ENCODE data around the gene NUDT14.
A peak's percentile ranks its signal among the peaks of the same experiment; 100 is the strongest.

NUDT14 gene

GRCh38 chr14:105144666-105145380 is 36.3 kb downstream of the NUDT14 start (continued):
- TF ChIP-seq, protein P1, sequence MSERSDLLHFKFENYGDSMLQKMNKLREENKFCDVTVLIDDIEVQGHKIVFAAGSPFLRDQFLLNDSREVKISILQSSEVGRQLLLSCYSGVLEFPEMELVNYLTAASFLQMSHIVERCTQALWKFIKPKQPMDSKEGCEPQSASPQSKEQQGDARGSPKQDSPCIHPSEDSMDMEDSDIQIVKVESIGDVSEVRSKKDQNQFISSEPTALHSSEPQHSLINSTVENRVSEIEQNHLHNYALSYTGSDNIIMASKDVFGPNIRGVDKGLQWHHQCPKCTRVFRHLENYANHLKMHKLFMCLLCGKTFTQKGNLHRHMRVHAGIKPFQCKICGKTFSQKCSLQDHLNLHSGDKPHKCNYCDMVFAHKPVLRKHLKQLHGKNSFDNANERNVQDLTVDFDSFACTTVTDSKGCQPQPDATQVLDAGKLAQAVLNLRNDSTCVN (tag by site-specific recombination; optimal IDR thresholded peaks at IDR 0.05), result no peak
- no peak for TF ChIP-seq GFI1B (tag by site-specific recombination; IDR thresholded peaks at IDR 0.05)
- no peak for TF ChIP-seq ZSCAN30 (tag by site-specific recombination; IDR thresholded peaks at IDR 0.05)
- TF ChIP-seq ZEB2 (tag by site-specific recombination; IDR thresholded peaks at IDR 0.05), result no peak
- 0 out of 2 replicates have a peak, but pooled peaks have one; percentile 16 for TF ChIP-seq SP2 (tag by site-specific recombination; IDR thresholded peaks at IDR 0.05)
- TF ChIP-seq ZNF266 (tag by site-specific recombination; IDR thresholded peaks at IDR 0.05; ENCODE audit: low read depth), result no peak
- TF ChIP-seq, protein P2, sequence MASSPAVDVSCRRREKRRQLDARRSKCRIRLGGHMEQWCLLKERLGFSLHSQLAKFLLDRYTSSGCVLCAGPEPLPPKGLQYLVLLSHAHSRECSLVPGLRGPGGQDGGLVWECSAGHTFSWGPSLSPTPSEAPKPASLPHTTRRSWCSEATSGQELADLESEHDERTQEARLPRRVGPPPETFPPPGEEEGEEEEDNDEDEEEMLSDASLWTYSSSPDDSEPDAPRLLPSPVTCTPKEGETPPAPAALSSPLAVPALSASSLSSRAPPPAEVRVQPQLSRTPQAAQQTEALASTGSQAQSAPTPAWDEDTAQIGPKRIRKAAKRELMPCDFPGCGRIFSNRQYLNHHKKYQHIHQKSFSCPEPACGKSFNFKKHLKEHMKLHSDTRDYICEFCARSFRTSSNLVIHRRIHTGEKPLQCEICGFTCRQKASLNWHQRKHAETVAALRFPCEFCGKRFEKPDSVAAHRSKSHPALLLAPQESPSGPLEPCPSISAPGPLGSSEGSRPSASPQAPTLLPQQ (tag by site-specific recombination; IDR thresholded peaks at IDR 0.05), result no peak
- TF ChIP-seq ZNF324 (tag by site-specific recombination; IDR thresholded peaks at IDR 0.05), result no peak
- no peak for TF ChIP-seq YY2 (tag by site-specific recombination; IDR thresholded peaks at IDR 0.05)
- no peak for TF ChIP-seq ZNF433 (tag by site-specific recombination; IDR thresholded peaks at IDR 0.05; ENCODE audit: low read depth)
- TF ChIP-seq ZNF629 (tag by site-specific recombination; IDR thresholded peaks at IDR 0.05), result no peak
- no peak for TF ChIP-seq ZIC2 (tag by site-specific recombination; IDR thresholded peaks at IDR 0.05)
- no peak for TF ChIP-seq ZNF610 (tag by site-specific recombination; IDR thresholded peaks at IDR 0.05; ENCODE audit: borderline replicate concordance)
- no peak for TF ChIP-seq ZNF510 (tag by site-specific recombination; IDR thresholded peaks at IDR 0.05; ENCODE audit: insufficient replicate concordance)
- no peak for TF ChIP-seq ZNF140 (tag by site-specific recombination; IDR thresholded peaks at IDR 0.05)
- no peak for TF ChIP-seq SALL2 (tag by site-specific recombination; IDR thresholded peaks at IDR 0.05; ENCODE audit: borderline replicate concordance)
- TF ChIP-seq ZBTB48 (tag by site-specific recombination; IDR thresholded peaks at IDR 0.05), result no peak
- no peak for TF ChIP-seq ZNF19 (tag by site-specific recombination; IDR thresholded peaks at IDR 0.05; ENCODE audit: low read depth)
- TF ChIP-seq, protein P3, sequence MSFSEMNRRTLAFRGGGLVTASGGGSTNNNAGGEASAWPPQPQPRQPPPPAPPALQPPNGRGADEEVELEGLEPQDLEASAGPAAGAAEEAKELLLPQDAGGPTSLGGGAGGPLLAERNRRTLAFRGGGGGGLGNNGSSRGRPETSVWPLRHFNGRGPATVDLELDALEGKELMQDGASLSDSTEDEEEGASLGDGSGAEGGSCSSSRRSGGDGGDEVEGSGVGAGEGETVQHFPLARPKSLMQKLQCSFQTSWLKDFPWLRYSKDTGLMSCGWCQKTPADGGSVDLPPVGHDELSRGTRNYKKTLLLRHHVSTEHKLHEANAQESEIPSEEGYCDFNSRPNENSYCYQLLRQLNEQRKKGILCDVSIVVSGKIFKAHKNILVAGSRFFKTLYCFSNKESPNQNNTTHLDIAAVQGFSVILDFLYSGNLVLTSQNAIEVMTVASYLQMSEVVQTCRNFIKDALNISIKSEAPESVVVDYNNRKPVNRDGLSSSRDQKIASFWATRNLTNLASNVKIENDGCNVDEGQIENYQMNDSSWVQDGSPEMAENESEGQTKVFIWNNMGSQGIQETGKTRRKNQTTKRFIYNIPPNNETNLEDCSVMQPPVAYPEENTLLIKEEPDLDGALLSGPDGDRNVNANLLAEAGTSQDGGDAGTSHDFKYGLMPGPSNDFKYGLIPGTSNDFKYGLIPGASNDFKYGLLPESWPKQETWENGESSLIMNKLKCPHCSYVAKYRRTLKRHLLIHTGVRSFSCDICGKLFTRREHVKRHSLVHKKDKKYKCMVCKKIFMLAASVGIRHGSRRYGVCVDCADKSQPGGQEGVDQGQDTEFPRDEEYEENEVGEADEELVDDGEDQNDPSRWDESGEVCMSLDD (tag by site-specific recombination; IDR thresholded peaks at IDR 0.05), result no peak
- TF ChIP-seq ZFHX2 (tag by site-specific recombination; conservative IDR thresholded peaks at IDR 0.05), result peak; percentile 24; the same call in 1 of the 2 replicates
- no peak for TF ChIP-seq ZNF658 (tag by site-specific recombination; IDR thresholded peaks at IDR 0.05)
- no peak for TF ChIP-seq ZNF248 (tag by site-specific recombination; IDR thresholded peaks at IDR 0.05)

- Histone ChIP-seq H3K9me3 (ENCODE audit: control insufficient read depth, insufficient read depth, low read depth, low read length) (no peaks in the 10 kb centered on the region), H3K4me1 (ENCODE audit: control insufficient read depth, insufficient read depth, low read length) (no peaks in the 10 kb centered on the region), H3K27ac (ENCODE audit: extremely low read depth, low read depth, low read length) (no peak overlapping the region), H3K4me3 (ENCODE audit: low read depth, low read length) (no peak overlapping the region), H3K36me3 (ENCODE audit: control insufficient read depth in 2 of 2, insufficient read depth in 1 of 2, low read length in 2 of 2) (peaks cover 0 to 78% of the 10 kb centered on the region in 2 experiments; a peak in 1 of 3 replicates)
- POLR2A ChIA-PET, result no interaction called here
- CTCF ChIA-PET, result no interaction called here
- peak; percentile 18; the same call in 1 of the 2 replicates for TF ChIP-seq KLF8 (tag by site-specific recombination; IDR thresholded peaks at IDR 0.05)
- TF ChIP-seq ZNF600 (tag by site-specific recombination; IDR thresholded peaks at IDR 0.05), result peak; percentile 69
- TF ChIP-seq ZNF350 (tag by site-specific recombination; IDR thresholded peaks at IDR 0.05), result no peak
- TF ChIP-seq ZNF791 (tag by site-specific recombination; IDR thresholded peaks at IDR 0.05), result no peak
- TF ChIP-seq, protein P4, sequence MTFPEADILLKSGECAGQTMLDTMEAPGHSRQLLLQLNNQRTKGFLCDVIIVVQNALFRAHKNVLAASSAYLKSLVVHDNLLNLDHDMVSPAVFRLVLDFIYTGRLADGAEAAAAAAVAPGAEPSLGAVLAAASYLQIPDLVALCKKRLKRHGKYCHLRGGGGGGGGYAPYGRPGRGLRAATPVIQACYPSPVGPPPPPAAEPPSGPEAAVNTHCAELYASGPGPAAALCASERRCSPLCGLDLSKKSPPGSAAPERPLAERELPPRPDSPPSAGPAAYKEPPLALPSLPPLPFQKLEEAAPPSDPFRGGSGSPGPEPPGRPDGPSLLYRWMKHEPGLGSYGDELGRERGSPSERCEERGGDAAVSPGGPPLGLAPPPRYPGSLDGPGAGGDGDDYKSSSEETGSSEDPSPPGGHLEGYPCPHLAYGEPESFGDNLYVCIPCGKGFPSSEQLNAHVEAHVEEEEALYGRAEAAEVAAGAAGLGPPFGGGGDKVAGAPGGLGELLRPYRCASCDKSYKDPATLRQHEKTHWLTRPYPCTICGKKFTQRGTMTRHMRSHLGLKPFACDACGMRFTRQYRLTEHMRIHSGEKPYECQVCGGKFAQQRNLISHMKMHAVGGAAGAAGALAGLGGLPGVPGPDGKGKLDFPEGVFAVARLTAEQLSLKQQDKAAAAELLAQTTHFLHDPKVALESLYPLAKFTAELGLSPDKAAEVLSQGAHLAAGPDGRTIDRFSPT (tag by site-specific recombination; IDR thresholded peaks at IDR 0.05), result 0 out of 2 replicates have a peak, but pooled peaks have one; percentile 40
- TF ChIP-seq TCF7L2 (IDR thresholded peaks at IDR 0.05; ENCODE audit: borderline replicate concordance, low read depth, low read length), result no peak
- 0 out of 2 replicates have a peak, but pooled peaks have one; percentile 20 for TF ChIP-seq KLF1 (tag by site-specific recombination; IDR thresholded peaks at IDR 0.05)
- TF ChIP-seq FEZF1 (tag by site-specific recombination; IDR thresholded peaks at IDR 0.05), result no peak
These were observed 37.0 kb downstream of the NUDT14 start for GRCh38 chr14:105144026-105144665.

All from HEK293 (cell line).